Brain microvascular endothelial cell (primary cell): Measurements from ENCODE around the gene ZNF609.

Experiments used
- DNase-seq: peaks from one replicate; pipeline ENCODE4 v3.0.0-alpha.2; 2020
- H3K27ac ChIP-seq: fragments of 250-450 bp; sonication (Bioruptor Pico); 2 replicates; pipeline ENCODE4 v1.5.1; 2020; ENCODE audit warnings: mild to moderate bottlenecking, moderate library complexity
- H3K27me3 ChIP-seq: fragments of 250-450 bp; sonication (Bioruptor Pico); replicated peaks from 2 replicates; pipeline ENCODE4 v1.5.1; 2020; ENCODE audit warnings: mild to moderate bottlenecking
- H3K36me3 ChIP-seq: fragments of 250-450 bp; sonication (Bioruptor Pico); replicated peaks from 2 replicates; pipeline ENCODE4 v1.5.1; 2020; ENCODE audit warnings: mild to moderate bottlenecking
- H3K4me3 ChIP-seq: 2 replicates; pipeline ENCODE4 v1.5.1; 2011; ENCODE audit warnings: low read depth, mild to moderate bottlenecking, control low read depth, low read length, moderate library complexity
- in situ Hi-C: cut with HindIII; loops from 2 replicates; pipeline ENCODE4 v1.10.0; 2017; ENCODE audit warnings: low sequenced_read_pairs, low pct_ligation_motif_present
- TF ChIP-seq, protein P1 (sequence below): IDR thresholded peaks from 2 replicates; pipeline ENCODE4 v1.5.1; 2011; ENCODE audit warnings: low read depth, mild to moderate bottlenecking, moderate library complexity, low read length, control low read depth, inconsistent platforms; ENCODE audit errors: missing control alignments

Gene ZNF609

DNA sequence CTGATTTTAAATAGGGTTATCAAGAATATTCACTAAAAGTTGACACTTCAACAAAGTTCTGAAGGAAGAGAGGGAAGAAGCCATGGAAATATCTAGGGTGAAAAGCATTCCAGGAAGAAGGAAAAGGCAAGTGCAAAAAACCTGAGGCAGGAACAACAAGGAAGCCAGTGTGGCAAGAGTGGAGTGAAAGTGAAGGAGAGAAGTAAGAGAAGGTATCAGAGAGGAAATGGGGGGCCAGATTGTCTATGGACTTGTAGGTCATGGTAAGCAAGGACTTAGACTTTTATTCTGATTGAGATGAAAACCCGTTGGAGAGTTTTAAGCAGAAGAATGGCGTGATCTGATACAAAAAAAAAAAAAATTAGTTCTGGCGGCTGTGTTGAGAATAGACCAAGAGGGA lies 18.5 kb upstream of the ZNF609 start:
- no peak overlapping the region for H3K4me3 ChIP-seq
- H3K36me3 ChIP-seq: peaks cover 8% of the 10 kb centered on the region
- no peak for DNase-seq
- in situ Hi-C loops: no loop called here
- TF ChIP-seq, protein P1, sequence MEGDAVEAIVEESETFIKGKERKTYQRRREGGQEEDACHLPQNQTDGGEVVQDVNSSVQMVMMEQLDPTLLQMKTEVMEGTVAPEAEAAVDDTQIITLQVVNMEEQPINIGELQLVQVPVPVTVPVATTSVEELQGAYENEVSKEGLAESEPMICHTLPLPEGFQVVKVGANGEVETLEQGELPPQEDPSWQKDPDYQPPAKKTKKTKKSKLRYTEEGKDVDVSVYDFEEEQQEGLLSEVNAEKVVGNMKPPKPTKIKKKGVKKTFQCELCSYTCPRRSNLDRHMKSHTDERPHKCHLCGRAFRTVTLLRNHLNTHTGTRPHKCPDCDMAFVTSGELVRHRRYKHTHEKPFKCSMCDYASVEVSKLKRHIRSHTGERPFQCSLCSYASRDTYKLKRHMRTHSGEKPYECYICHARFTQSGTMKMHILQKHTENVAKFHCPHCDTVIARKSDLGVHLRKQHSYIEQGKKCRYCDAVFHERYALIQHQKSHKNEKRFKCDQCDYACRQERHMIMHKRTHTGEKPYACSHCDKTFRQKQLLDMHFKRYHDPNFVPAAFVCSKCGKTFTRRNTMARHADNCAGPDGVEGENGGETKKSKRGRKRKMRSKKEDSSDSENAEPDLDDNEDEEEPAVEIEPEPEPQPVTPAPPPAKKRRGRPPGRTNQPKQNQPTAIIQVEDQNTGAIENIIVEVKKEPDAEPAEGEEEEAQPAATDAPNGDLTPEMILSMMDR: no peak
- no peaks in the 10 kb centered on the region for H3K27me3 ChIP-seq
- no peak overlapping the region for H3K27ac ChIP-seq

DNA sequence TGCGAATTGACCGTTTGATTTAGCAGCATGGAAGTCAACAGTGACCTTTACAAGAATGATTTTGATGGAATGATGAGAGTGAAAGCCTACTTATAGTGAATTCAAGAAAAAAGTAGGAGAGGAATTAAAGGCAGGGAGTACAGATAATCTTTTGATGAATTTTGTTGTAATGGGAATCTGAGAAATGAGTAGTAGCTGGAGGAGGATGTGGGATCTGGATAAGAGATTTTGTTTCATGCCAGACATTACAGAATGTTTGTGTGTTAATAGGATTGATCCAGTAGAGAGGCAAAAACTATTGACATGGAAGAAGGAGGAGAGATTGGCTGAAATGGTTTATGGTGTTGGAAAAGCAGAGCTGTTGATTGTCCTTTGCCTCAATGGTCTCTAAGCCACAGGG lies 17.4 kb upstream of the ZNF609 start:
- H3K27me3 ChIP-seq: no peaks in the 10 kb centered on the region
- H3K4me3 ChIP-seq: no peak overlapping the region
- peaks cover 16% of the 10 kb centered on the region for H3K36me3 ChIP-seq
- DNase-seq: no peak
- peak overlapping the region; percentile 80 for H3K27ac ChIP-seq
- TF ChIP-seq, protein P1: no peak
- in situ Hi-C loops: no loop called here

DNA sequence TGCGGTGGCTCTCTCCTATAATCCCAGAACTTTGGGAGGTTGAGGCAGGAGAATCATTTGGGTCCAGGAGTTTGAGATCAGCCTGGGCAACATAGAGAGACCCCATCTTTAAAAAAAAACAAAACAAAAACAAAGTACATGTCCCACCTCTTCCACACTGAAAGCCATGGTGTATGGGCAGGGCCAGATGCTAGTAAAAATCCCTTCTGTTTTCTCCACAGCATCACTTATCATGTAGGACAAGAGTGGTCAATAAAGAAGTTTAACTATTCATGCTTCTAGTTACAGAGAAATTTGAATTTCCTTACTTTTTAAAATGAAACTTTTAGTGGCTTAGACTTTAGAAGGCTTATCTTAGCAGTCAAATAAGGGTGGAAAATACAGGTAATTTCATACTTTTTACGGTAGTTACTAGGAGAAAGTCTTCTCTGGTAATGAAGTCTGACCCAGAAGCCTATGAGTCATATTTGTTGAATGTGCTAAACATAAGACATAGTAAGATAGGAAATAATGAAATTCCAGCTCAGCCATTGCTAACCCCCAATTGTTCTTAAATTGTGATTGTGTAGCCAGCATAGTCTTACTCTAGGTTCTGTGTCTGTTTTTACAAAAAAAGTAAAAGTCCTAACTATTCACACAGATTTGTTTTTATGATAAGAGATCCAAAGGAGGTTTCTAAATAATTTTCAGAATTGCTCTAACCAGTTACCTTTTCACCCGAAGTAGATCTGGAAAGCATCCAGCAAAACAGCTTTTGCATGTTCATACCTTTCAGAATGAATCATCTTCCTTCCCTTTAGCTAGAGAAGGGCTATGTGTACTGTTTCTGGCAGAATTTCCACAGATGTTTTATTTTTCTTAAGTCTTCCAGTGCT lies 16.4 kb upstream of the ZNF609 start:
- TF ChIP-seq, protein P1: no peak
- in situ Hi-C loops: no loop called here
- H3K4me3 ChIP-seq: no peak overlapping the region
- H3K27ac ChIP-seq: peak overlapping the region; percentile 80
- H3K36me3 ChIP-seq: peaks cover 20% of the 10 kb centered on the region
- no peaks in the 10 kb centered on the region for H3K27me3 ChIP-seq
- peak; percentile 69 for DNase-seq

DNA sequence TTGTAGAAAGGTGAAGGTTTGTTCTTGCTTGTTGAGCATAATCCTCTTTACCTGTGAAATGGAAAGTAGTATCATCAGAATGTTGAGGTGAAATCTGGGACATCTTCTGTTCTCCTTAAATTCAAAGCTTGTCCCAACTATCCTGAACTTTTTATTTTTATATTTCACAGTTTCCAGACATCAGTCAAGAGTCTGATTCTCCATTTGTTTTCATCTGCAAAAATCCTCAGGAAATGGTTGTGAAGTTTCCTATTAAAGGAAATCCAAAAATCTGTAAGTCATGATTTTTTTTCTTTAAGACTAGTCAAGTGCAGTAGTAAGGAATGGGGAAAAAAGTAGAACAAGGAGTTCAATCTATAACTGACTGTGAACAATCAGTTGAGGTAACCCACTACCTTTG lies 15.5 kb upstream of the ZNF609 start:
- Histone ChIP-seq H3K27me3 (no peaks in the 10 kb centered on the region), H3K4me3 (no peak overlapping the region), H3K27ac (peak overlapping the region; percentile 80), H3K36me3 (peaks cover 21% of the 10 kb centered on the region)
- TF ChIP-seq, protein P1: no peak
- in situ Hi-C loops: no loop called here
- no peak for DNase-seq

DNA sequence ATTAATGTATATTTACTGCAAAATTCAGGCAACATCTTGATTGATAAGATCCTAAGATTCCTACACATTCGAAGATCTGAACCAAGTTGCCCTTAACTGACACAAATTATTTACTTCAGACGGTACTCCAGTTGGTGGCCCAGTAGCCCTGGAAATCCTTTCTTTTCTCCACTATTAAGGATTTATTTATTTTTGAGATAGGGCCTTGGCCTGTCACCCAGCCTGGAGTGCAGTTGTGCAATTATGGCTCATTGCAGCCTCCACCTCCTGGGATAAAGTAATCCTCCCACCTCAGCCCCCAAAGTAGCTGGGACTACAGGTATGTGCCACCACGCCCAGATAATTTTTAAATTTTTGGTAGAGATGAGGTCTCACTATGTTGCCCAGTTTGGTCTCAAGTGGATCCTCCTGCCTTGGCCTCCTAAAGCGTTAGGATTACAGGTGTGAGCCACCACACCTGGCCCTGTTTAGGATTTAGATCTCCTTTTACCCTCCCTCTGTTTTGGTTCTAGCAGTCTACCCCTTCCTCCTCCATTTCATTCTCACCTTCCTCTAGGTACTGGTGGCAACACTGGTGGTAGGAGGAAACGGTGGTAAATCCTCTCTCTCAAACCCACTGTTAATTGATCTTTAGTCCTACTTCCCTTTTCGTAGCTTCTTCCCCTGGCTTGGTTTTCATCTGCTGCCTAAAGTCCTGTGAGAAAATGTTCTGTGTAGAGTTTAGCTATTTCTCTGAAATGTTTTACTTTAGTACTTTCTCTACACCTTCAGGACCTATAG lies 12.7 kb upstream of the ZNF609 start:
- peaks cover 24% of the 10 kb centered on the region for H3K36me3 ChIP-seq
- DNase-seq: no peak
- in situ Hi-C loops: no loop called here
- no peaks in the 10 kb centered on the region for H3K27me3 ChIP-seq
- no peak overlapping the region for H3K27ac ChIP-seq
- TF ChIP-seq, protein P1: no peak
- H3K4me3 ChIP-seq: no peak overlapping the region
